SIG-M5 treated with dmso at 0.1 percent for 504 hours (cell line): ENCODE measurements around the gene CYB5R4.
"Not testable (repeated sequence)": the region's sequence is repeated elsewhere in the genome, so short reads cannot be mapped to it uniquely, and the experiment has no call there.

Experiments used
- DNase-seq: peaks from one replicate; lab custom pipeline; 2025; ENCODE audit not compliant: unreplicated experiment; lab: John Stamatoyannopoulos, UW

Gene CYB5R4

DNA sequence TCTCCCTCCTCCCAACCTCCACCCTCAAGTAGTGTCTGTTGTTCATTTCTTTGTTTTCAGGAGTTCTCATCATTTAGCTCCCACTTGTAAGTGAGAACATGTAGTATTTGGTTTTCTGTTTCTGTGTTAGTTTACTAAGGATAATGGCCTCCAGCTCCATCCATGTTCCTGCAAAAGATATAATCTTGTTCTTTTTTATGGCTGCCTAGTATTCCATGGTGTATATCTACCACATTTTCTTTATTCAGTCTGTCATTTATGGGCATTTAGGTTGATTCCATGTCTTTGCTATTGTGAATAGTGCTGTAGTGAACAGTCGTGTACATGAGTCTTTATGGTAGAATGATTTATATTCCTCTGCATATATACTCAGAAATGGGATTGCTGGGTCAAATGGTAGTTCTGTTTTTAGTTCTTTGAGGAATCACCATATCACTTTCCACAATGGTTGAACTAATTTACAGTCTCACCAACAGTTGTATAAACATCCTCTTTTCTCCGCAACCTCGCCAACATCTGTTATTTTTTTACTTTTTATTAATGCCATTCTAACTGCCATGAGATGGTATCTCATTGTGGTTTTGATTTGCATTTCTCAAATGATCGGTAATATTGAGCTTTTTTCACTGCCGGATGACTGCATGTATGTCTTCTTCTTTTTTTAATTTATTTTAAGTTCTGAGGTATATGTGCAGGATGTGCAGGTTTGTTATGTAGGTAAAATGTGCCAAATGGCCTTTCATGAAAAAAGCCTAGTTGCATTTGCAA, 48.3 kb downstream of the CYB5R4 start:
- DNase-seq: not testable (repeated sequence)

DNA sequence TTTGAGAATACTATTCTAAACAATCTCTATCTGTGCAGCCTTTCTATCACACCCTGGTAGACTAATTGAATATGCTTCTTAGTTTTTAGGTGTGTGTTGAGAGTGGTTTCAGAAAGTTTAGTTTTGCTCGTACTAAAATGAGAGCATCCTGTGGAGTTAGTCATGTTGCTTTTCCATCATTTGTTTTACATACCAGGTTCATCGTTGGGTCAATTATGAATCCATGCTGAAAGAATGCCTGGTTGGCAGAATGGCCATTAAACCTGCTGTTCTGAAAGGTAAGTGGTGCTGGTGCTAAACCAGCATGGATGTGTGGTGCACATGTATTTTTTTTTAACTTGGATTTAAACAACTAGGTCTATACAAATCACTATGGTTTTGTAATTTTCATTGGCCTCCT, 49.3 kb downstream of the CYB5R4 start:
- DNase-seq: no peak

DNA sequence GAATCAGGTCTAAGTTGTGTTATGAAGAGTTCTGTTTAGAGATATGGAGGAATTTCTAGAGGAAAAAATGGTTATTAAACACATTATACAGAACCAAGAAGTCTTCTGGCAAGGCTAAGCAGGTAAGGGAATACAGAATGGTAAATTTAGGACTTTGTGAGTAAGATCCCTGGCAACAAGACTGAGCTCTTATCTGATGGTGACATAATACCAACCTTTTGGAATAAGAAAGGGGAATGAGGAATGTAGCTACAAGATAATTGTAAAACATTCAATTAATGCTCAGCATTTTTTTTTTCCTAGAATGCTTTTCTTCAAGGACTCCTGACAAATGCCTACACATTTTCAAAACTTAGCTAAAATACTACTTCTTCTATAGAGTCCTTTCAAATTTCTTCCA, 51.8 kb downstream of the CYB5R4 start:
- no peak for DNase-seq

DNA sequence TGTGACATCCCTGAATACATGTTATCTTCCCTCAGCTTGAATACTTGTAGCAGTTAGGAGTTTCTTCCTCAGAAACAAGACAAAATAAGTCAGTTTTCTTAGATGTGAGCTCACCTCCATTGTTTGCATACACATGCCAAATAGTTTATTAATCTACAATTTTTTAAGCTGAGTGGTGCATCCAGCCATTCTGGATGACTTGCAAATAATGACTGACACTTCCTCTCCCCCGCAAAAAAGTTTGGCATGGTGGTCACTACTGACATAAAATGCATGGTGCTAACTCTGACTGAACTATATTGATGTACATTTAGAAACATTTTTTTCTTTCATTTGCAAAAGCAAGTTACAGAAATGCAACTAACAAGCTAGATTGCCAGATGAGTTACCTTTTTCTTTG, 55.5 kb downstream of the CYB5R4 start:
- DNase-seq: no peak

DNA sequence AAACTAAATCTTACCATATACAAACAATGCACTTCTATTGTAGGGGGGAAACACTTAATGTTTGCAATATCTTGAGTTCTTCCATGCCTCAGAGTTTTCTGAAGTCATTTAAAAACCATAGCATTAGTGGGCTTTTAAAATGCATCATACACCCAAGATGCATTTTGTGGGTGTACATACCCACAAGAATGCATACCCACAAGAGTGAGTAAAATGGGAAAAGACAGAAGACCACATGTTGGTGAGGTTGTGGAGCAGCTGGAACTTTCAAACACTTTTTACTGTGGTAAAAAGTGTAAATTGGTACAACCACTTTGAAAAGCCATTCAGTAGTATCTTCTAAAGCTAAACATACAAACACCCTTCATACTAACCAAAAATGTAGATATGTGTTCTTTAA, 57.5 kb downstream of the CYB5R4 start:
- no peak for DNase-seq

DNA sequence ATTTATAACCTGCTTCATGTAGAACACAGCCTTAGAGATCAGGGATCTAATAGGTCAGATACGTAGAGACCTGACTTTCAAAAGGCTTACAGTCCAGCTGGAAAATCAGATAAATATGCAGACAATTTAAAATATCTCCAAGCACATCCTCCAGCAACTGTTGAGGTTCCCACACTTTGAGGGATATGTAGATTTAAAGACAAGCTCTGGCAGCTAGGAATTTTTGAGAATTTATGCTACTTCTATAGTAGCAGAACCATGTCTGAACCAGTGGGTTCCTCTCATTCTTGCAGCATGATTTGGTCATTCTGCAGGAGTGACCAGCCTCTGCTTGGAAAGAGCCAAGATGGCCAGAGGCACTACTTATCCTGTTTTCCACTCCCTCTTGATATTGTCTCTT, 60.5 kb downstream of the CYB5R4 start:
- no peak for DNase-seq

DNA sequence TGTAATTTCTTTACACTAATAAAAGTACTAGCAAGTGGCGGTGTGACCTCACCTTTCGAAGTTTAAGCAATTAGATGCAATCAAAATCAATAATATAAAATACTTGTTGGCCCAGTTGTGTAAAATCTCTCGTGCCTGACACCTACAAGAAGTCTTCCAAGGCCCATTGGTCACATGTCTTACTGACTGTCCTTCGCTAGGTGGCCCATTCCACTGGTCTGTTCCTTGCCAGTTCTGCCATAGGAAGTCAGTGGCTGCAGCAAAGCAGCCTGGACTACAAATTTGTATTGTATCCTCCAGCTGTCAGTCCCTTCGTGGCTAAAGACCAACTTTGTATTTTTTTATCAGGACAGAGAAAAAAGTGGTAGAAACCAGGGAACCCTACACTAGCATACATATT, 61.8 kb downstream of the CYB5R4 start:
- DNase-seq: no peak

DNA sequence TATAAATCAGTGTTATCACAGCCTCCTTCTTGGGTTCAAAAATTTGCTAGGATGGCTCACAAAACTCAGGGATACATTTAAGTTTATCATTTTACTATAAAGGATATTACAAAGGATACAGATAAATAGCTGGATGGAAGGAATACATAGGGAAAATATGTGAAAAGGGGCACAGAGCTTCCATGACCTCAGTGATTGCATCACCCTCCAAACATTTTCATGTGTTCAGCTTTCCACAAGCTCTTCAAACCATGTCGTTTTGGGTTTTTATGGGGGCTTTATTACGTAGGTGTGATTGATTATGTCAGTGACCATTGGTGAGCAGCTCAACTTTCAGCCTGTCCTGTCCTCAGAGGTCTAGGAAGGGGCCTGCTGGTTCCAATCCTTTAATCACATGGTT, 68.0 kb downstream of the CYB5R4 start:
- no peak for DNase-seq

DNA sequence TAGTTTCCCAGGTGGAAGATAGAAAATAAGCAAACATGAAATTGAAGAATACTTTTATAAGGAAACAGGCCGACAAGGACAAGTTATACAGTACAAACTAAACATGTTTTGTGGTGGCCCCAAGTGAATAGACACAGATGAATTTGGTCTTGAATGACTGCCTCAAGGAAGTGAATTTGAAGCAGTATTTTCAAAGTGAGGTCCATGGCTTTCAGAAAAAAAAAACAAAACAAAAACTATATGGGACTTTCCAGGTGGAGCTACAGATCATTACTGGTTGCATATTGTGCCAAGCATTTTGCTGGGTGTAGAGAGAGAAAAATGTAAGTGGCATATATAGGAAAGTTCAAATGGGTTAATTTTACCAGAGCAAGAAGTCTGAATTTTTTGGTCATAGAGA, 68.8 kb downstream of the CYB5R4 start:
- no peak for DNase-seq

DNA sequence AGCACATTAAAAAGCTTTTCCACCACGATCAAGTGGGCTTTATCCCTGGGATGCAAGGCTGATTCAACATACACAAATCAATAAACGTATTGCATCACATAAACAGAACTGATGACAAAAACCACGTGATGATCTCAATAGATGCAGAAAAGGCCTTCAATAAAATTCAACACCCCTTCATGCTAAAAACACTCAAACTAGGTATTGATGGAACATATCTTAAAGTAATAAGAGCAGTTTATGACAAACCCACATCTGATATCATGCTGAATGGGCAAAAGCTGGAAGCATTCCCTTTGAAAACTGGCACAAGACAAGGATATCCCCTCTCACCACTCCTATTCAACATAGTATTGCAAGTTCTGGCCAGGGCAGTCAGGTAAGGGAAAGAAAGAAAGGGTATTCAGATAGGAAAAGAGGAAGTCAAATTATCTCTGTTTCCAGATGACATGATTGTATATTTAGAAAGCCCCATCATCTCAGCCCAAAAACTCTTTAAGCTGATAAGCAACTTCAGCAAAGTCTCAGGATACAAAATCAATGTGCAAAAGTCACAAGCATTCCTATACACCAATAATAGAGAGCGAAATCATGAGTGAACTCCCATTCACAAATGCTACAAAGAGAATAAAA, 86.8 kb downstream of the CYB5R4 start:
- not testable (repeated sequence) for DNase-seq

DNA sequence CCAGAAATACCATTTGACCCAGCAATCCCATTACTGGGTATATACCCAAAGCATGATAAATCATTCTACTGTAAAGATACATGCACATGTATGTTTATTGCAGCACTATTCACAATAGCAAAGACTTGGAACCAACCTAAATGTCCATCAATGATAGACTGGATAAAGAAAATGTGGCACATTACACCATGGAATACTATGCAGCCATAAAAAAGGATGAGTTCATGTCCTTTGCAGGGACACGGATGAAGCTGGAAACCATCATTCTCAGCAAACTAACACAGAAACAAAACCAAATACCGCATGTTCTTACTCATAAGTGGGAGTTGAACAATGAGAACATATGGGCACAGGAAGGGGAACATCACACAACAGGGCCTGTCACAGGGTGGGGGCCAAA, 88.5 kb downstream of the CYB5R4 start:
- not testable (repeated sequence) for DNase-seq

DNA sequence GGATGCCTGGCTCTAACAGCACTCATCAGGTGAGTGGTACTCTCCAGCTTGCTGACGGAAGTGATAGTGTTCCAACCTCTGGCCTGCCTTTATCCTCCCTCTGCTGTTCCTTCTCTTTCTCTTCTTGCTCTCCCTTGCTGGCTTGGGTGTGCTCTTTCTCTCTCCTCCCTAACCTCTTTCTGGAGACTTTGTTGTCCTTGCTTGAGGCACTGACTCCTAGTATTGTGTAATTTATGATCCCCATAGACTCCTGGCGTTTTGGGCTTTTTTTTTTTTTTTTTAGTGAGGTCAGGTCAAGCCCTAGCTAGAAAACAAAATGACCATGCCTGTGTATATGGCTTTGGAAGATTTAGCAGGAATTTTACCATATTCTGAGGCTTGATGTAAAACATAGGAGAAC, 89.4 kb downstream of the CYB5R4 start:
- DNase-seq: no peak

DNA sequence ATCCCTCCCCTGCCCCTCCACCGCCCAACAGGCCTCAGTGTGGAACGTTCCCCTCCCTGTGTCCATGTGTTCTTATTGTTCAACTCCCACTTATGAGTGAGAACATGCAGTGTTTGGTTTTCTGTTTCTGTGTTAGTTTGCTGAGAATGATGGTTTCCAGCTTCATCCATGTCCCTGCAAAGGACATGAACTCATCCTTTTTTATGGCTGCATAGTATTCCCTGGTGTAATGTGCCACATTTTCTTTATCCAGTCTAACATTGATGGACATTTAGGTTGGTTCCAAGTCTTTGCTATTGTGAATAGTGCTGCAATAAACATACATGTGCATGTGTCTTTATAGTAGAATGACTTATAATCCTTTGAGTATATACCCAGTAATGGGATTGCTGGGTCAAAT, 91.9 kb downstream of the CYB5R4 start:
- not testable (repeated sequence) for DNase-seq

DNA sequence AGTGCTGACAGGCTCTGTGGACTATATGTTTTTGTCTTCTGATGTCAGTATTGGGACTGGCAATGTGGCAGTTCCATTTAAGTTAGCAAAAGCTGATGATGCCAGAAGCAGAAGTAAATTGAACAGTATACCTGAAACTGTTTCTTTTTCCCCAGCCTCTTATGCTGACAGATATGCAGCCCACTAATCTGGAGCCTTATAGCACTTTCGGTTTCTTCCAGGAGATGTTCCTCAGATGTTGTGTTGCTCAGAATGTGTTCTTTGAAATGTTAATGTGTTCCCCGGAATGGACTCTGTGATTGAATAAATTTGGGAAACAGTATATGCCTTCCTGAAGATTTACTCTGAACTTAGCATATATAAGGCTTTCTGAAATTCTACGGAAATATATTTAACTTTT, 93.3 kb downstream of the CYB5R4 start:
- DNase-seq: no peak

DNA sequence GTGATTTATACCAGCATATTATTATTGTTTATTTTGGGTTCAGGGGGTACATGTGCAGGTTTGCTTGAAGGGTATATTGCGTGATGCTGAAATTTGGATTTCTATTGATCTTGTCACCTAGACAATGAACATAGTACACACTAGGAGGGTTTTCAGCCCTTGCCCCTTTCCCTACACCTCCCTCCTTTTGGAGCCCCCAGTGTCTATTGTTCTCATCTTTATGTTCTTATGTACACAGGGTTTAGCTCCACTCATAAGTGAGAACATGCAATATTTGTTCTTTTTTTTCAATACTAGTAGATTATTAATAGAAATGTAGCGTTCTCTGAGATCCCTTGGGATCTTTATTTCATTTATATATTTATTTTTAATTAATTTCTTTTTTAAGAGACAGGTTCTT, 94.9 kb downstream of the CYB5R4 start:
- no peak for DNase-seq

DNA sequence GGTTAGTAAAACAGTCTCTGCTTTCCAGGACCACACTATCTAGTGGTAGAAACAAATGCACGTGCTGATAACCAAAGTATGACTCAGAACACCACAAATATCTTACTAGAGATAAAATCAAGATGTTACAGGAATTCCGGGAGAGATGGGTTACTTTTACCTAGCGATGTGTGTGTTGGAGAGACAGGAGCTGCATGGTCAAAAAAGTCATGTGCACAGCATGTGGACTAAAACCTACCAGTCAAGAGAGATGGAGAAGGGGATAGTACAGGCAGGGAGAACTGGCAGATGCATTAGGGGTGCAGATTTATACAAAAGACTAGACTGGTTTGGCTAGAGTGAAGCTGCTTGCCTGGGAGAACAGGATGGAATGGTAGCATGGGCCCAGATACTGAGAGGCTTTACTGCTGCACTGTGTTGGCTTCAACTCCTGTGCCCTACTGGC, 98.8 kb downstream of the CYB5R4 start:
- DNase-seq: no peak

DNA sequence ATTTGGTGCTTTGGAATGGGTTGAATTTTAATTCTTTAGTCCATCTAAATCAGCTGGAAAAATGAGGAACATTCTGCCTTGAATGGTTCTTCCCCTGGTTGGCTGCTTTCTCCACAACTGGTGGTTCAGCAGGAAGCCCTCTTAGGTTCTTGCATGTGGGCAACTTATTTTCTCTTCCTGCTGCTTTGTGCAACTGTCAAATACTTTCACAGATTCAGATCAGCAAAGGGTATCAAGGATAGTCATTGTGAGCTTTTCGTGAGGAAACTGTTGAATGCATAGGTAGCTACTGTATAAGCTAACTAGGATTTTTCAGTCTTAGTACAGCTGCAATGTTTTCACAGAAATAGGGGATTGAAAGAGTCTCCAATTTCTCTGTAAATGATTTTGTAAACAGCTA, 101.2 kb downstream of the CYB5R4 start:
- no peak for DNase-seq

DNA sequence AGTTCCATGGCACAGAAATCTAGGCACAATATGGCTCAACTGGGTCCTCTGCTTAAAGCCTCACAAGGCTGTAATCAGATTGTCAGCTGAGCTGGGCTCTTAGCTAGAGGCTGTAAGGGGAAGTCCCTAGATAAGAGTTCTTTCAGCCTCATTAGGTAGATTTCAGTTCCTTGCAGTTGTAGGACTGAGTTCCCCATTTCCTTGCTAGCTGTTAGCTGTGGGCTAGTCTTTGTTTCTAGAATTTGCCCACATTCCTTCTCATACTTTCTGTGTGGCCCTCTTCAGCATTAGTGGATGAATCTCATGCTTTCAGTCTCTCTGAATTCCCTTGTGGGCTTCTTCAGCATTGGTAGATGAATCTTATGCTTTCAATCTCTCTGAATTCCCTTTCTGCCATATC, 103.1 kb downstream of the CYB5R4 start:
- DNase-seq: peak; percentile 15

DNA sequence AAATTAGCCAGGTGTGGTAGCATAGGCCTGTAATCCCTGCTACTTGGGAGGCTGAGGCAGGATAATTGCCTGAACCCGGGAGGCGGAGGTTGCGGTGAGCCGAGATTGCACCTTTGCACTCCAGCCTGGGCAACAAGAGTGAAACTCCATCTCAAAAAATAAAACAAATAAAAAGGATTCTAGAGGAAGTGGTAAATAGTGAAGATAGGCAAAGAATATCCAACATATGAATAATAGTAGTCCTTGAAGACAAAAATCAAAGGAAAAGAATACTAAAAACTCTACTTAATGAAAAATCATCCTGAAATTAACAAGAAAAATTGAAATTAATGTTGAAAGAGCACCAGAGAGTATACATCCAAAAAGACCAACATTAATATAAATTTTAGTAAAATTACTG, 107.0 kb downstream of the CYB5R4 start:
- no peak for DNase-seq

DNA sequence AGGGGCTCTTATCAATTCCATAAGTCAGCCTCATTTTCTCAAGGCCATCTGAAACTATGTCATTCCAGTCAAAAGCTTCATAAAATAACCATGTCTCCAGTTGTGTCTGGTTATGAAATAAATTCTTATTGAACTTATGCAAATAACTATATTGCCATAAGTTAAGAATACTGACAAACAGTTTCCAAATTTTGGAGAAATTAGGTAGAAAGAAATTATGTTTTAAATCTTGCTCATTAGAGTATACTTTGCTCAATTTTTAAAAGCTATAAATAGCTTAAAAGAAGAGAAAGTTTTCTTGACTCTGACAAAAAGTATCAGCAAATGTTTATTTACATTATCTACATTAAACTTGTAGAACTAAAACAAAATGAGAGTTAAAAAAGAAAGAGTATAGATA, 111.1 kb downstream of the CYB5R4 start:
- no peak for DNase-seq

DNA sequence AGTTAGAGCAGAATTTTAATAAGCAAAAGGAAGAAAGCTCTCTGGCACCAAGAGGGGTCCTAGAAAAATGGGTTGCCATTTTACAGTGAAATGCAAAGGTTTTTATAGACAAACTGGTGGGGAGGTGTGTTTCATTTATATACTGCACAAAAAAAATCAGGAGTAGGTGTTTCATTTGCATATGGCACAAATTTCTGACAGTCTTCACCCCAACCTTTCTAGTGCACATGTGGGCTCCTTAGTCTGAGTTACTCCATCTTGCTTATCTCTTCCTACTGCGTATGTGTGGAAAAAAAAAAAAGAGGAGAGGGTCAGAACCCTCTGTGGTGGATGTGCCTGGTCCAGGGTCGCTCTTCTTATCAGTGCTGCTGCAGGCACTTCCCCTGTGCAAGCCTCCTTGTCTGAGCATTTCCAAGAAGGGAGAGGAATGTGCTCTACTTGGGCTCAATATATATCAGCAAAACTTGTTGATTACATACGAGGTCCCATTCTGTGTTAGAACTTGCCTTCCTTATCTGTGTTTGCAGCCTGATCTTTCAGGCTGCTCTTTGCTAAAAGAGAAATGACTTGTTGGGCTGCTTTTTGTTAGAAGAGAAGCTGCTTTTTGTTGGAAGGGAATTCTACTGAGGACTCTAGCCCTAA, 115.0 kb downstream of the CYB5R4 start:
- DNase-seq: no peak

DNA sequence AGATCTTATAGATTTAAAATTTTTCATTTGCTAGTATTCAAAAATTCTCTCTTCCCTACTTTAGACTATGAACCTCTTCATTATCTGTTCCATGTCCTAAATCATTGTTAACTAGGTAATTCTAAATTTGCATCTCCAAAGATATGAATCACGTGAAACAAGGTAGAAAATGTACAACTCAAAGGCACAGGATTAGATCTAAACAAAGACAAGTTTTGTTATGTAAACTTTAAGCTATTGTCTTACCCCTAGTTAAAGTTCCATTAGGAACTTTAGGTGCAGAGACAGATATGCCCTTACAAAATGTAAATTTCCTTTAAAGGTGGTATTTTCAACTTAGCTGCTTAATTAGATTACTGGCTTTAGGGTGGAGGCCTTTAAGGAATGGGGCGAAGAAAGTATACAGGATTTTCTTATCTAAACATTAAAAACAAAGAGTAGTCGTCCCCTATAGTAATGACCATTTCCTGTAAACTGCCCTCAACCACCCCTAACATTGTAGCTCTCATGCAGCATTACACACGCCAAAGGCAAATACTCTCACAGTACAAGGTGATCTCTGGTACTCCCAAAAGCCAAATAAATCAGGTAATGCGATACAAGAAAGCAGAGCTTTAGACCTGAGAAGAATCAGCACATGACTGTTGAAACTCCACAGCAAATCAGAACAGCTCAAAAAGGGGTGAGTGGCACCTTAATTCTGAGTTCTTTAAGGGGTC, 116.7 kb downstream of the CYB5R4 start:
- no peak for DNase-seq
